ENCODE data around the gene LPP.

GRCh38 chr3:188220988-188221818 lies 67.2 kb downstream of the LPP start:
- TF ChIP-seq EZH2 (IDR thresholded peaks at IDR 0.05), result no peak
- no peak for TF ChIP-seq POLR2AphosphoS5 (IDR thresholded peaks at IDR 0.05; ENCODE audit: borderline replicate concordance, low read depth, low read length)

All from SK-N-MC (cell line).